OCI-M1 (cell line): ENCODE measurements around the gene SLC35F4.

Experiments
- DNase-seq: peaks from one replicate; lab custom pipeline; 2025; lab: John Stamatoyannopoulos, UW

Gene SLC35F4

DNA sequence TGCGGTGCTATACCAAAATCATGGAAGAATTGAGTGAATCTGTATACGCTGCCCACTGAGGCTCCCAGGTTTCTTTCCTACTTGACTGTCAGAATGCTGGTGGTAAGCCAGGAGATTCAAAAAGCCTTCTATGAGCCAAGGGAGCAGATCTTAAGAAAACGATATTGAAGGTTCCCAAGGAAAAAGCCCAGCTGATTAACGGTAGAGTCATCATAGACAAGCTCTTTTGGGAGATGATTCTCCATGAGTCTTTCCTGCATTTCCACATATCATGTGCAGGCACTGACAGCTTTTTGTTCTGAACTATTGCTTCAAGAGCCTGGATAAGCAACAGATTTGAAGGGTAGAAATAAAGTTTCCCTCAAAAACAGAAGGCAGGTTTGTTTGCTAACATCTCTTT, 17.5 kb downstream of the SLC35F4 start:
- no peak for DNase-seq

DNA sequence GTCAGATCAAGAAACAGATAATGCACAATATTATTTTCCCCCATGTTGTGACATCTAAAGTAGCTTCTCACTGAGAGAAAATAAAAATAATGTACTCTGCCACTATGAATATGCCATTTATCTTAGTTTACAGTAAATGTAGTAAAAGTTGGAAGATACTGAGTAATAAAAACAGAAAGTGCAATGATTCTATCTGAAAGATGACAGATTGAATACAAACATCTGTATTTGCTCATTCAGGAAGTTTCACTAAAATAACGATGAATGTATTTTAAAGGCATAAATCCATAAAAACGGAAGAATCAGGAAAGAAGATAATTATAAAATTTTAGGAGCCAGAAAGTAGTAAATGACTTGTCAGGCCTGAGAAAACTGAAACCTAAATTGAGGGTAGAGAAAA, 18.2 kb downstream of the SLC35F4 start:
- no peak for DNase-seq

DNA sequence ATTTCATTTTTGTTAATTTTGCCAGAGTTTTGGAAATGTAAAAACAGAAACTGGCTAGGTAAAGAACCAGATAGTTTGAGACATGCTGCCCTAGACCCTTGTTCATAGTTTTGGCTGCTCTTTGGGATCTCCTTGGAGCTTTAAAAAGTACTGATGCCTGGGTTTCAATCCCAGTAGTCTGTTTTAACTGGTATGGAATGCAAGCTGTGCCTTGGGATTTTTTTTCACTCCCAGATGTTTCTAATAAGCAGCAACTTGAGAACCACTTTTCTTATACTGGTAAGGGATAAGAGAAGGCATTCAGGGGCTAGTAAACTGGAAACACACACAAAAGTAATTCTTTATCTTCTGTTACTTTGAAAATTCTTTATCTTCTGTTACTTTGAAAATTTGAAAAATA, 18.8 kb downstream of the SLC35F4 start:
- DNase-seq = no peak

DNA sequence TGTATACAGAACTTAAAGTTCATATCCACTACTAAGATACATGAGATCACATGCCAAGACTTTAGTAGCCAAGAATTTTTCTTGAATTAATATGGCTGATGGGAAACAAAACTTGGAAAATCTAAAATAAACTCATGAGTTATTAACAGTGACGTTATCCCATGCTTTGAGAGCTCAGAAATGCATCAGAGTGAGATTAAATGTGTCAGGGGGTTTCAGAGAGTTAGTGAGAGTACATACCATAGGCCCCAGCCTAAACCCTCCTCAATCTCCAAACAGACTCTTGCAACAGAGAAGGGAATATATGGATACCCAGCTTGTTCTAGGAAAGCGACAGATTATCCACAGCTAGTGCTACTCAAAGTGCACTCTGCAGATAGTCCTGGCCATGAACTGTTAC, 19.3 kb downstream of the SLC35F4 start:
- no peak for DNase-seq

DNA sequence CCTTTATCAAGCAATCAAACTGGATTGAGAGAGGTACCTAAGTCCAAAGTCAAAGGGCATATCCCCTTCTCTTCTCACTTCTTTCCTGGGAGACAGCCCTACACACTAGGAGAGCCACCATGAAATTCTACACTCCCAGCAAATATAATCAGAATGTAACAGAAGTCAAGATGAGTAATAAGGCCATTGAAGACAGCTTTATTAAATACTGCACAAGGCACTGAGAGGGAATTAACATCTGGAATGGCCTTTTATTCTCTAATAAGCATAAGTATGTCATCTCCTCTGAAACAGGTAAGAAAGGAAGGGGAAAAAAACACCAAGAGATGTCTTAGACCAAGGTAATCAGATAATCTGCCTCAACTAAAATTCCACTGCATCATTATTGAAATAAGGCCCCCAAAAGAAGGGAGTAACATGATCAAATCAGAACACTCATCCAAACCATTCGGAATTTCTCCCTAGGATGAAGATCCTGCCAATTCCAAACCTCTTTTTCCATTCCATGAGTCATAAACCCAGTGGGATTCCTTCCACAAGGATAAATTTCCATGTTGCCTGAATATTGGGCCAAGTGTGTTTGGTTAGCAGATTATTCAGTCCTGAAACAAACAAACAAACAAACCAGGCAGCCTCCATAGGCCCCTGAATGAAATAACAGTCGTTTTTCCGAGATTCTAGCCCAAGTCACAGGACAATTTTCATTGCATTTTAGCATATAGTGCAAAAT, 19.9 kb downstream of the SLC35F4 start:
- DNase-seq = no peak

DNA sequence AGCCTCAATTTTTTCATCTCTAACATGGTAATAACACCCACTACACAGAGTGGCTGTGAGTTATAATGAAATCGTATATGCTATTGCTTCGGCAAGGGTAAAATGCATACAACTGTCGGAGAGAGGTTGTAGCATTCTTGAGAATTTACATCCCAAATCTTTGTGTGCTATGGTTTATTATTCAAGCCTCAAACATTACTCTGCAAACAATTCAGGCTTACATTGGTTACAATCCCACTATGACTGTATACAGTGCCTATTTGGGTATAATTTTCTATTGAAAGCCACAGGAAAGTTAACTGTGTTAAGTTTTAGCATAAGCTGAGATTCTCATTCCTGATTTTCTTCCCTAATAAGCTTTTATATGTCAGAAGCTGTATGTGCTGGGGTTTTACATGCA, 20.6 kb downstream of the SLC35F4 start:
- DNase-seq = no peak

DNA sequence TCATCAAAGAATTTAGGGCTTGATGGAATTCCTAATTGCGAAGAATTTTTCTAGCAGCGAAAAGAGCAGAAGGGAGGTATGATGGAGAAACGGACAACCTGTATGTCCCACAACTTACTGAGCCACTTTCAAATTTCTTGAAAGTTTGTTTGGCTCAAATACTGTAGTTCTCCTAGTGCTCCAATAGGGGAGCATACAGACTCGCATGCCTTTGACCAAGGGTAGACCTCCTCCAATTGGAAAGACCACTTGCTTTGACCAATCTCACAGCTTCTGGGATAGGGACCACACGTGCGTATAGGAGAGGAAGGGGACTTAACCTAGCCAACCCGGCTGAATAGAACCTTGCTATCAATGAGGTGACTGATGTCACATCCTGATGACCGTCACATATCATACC, 28.6 kb downstream of the SLC35F4 start:
- no peak for DNase-seq

DNA sequence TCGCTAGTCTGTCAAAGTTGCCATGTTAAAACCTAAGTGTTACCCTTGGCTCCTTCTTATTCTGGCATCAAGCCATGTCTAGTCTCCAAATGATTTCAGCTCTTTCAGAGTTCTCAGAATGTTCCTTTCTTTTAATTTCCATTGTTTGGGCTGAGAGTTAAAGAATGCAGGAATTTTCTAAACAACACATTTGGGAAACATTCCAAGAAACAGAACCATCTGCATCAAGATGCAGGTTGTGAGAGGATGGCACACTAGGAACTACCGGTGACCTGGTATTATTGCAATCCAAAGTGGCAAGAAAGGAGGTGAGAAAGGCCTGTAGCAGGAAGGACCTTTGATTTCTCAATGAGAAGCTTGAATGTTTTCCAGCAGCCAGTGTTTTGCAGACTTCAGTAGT, 30.1 kb downstream of the SLC35F4 start:
- no peak for DNase-seq

DNA sequence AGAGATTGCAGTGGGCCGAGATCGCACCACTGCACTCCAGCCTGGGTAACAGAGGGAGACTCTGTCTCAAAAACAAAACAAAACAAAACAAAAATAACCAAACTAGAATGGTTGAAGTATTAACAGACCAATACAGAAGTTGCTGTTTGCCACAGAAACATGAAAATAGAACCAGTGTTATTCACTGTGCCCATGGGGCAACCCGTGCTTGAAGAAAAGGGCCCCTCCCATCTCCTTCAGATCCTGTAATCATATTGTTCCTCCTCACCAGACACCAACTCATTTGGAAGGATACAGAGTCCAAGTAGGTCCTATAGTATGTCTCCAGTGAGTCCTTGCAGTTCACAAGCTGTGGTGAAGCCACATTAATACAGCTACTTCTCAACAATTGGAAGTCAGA, 30.9 kb downstream of the SLC35F4 start:
- DNase-seq = no peak

DNA sequence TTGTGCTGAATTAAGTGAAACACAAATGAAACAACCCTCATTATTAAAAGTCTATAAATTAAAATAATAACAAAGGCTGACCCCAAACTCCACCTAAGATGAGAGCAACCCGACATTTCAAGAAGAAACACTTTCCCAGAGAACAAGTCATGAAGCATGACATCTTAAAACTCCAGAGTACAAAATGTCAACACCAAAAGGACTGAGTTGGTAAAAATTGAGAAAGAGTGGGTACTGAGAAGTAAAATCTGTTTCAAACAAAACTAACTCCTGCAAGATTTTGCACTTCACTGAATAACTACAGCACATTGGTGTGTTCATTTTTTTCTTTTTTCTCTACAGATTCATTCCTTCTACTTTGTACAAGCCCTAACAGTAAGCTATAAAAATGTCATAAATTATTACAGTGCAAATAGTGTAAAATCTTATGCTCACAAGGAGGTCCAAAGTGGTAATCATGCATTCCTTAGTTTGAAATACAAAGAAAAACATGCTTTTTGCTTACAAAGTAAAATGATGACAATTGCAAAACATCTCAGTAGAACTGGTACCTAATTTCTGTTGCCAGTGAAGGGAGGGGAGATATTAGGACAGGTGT, 31.8 kb downstream of the SLC35F4 start:
- DNase-seq = no peak

DNA sequence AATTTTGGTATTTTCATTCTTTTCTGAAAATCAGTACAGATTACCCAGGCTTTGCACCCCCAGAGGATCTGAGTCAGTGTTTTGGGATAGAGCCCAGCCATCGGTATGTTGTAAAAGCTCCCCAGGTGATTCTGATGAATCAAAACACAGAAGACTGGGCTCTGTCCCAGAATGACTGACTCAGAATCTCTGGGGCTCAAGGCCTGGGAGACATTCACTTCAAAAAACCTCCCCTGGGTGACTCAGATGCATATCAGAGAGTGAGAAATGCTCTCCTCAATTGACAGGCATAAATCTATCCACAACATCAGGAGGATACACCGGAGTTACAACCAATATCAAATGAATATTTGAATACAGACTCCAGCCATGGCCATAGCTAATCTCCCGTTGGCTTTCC, 32.6 kb downstream of the SLC35F4 start:
- no peak for DNase-seq

DNA sequence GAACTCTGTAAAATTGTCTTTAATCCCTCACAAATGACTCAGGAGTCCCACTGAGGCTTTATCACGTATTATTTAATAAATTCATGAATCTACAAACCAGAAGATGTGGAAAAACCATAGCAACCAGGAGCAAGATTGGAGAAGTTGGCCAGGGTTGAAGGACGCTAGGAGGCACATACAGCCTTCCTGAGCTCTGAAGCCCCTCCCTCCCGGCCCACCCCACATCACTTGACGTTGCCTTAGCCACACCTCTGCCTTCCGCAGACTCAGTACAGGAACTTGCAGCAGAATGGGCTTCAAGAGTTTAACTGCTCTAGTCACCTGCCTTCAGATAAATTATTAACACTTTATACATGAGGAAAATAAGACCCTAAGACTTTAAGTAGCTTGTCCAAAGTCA, 33.9 kb downstream of the SLC35F4 start:
- peak; percentile 0 for DNase-seq

DNA sequence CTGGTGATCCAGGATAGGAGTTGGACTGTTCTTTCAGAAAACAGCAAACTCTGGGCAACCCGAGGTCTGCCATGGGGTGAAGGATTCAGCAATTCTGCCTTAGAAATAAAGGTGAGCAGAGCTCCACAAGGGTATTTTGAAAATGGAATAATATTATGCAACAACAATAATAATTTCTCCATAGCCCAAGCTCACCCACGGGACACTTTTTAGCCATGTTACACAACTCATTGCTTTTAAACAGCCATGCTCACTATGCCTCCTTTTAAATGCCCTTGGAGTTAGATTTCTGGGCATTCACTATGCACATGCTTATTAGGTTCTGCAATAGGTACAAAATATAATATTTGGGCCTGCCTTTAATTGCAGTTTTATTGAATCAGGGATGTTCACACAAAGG, 37.2 kb downstream of the SLC35F4 start:
- no peak for DNase-seq

DNA sequence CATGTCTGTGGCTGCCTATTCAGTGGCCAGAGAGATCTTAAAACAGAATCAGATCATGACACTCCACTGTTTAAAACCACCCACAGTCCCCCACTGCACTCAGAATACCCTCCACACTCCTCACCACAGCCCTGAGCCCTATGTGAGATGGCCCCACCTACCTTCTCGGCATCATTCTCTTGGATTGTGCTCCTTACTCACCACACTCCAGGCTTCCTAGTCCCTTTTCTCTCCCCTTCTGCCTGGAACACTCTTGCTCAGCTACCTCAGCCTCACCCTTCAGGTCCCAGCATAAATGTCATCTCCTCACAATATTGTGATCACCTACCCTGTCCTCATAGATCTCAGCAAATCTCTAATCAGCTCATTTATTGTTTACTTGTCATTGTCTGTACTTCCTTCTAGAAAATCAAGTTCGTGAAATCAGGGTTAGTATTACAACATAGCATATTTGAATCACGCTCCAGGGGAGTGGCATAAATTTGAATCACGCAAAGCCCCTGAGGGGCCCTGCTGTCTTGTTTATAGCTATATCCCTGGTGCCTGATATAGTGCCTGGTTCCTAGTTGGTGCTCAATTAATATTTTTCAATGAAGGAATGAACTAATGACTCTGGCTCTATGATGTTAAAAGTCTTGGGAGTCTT, 42.8 kb downstream of the SLC35F4 start:
- DNase-seq = no peak

DNA sequence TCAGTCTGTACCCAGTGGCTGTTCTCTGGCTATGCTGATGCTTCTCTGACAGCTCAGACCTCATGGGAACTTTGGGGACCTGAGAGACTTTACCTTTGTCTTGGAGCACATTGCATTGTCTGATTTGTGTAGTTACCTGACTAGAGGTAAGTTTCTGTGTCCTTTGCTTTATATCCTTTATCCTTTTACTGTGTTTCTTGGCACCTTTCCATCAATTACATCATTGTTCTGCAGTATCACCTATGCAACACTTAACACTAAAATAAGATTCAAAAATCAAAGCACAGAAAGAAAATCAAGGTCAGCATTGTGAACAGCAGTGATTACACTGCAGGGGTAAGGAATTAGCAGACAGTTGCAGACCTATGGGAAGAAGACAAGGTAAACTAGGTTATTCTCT, 43.8 kb downstream of the SLC35F4 start:
- no peak for DNase-seq

DNA sequence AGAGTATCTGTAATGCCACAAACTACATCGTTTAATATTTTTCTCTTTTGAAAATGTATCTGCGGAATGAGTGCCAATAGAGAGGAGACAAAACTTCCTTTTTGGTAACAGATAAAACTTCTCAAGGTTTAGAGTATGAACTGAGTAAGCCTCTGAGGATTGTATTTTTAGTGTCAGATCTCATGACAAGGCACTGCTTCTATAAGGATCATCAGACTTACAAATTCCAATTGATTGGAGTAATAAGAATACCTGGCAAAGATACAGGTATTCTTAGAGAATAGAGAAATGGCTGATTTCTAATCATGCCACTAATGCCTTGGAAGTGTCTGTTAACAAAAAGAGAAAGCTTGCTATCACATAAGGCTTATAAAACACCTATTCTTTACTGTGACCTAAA, 45.3 kb downstream of the SLC35F4 start:
- no peak for DNase-seq

DNA sequence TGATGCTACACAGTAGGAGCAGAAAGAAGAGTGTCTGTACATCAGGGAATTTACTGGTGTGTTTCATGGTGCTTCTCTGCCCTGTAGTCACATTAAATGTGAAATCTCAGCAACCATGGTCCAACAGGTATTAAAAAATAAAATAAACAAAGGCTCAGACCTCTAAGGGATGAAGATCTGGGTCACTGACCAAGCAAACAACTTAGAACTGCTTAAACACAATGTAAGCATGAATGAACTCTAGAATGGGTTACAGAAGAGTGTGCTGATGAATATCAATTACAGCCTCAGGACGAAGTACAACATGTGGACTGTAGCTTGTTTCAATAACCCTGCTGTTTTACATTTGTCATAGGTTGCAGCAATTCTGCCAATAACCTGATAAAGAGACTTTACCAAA, 47.4 kb downstream of the SLC35F4 start:
- no peak for DNase-seq

DNA sequence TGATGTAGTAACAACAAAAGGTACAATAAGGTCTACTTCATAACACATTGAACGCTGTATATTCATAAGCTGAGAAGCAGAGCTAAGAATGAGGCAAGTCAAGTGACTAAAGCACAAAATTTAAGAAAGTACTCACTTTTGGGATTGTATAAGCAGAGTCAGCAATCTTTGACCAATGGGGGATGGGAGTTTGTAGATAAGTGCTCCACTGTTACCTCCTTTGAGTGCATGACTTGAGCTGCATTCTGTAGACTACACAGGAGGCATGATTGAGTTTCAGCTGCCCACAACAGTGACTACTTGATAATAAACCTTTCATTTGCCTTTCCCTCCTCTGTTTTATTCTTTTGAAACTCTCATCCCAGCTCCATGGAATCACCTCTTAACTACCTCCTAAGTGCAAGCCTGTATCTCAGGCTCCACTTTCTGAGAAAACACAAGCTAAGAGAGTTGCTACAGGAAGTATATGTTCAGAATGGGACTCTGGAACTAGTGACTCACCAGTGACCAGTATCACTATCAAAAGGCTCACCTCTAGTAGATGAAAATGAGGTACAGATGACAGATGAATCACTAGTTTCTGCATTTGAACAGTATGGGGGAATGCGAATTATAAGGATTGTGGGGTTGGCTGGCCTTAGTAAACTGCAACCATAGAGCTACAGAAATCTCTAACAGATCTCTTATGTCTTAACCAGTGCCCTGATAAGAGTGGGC, 49.2 kb downstream of the SLC35F4 start:
- DNase-seq = no peak

DNA sequence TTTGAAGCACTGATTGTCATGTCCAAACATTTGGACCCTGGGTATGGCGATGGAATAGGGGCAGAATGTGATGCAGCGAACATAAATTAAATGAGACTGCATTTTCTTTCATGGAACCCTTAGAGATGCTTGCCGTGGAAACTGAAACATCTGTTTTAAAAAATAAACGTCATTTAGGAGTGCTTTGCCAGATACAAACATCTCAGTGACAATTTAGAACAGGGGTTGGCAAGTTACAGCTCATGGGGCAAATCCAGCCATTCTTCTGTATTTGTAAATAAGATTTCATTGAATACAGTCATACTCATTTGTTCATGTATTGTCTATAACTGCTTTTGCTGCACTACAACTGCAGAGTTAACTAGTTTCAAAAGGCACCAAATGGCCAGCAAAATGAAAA, 51.2 kb downstream of the SLC35F4 start:
- DNase-seq = no peak

DNA sequence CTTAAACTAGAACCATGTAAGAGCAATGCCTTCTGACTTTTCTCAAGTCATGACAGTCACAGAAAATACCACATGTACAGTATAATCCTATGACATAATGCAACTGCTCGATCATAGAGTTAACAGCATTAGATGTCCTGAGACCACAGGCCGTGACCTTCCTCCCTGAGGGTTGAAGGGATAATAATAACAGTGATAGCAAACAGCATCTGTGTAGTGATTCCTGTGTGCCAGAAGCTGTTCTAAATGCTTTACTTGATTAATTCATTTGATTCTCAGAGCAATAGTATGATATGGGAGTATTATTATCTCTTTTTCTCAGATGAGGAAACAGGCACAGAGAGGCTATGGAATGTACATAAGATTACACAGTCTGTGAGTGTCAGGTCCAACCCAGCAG, 53.2 kb downstream of the SLC35F4 start:
- no peak for DNase-seq

DNA sequence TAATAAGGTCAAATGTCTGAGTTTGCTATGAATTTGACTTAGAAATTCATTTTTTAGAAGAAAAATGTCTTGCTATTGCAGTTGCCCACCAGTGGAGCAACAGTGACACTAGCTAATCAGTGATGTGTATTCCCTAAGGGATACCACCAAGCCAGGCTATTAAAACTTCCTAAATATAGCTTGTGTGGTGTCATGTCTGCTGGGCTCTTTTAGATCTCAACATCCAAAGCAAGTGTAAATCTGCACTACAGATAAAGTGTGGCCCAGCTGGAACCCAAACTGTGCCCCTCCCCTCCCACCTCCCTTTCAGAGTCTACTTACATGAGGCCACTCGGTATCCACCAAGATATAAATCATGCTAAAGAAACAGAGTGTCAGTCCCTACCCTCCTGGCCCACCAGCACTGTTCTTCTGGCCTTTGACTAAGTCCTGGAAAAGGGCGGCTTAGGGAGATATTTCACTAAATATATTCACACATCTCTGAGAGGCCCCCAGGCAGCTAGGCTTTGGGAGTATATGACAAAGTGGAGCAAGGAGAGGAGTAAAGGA, 53.8 kb downstream of the SLC35F4 start:
- no peak for DNase-seq

DNA sequence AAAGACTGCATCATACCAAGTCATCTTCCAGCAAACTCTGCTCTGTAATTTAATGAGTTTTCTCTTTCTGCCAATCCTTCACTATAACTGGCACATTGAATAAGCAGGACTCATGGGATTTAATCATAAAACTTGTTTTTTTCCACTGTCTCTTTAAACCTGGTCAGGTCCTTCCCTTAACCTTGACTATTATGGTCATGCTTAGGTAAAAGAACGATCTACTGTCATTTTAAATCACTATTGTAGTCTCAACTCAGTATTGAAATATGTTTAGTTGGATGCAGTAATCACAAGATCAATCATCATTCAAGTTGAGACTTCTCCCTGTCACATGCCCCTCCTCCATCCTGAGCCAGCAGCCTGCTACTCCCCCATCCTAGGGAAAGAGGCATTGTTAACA, 56.1 kb downstream of the SLC35F4 start:
- no peak for DNase-seq

DNA sequence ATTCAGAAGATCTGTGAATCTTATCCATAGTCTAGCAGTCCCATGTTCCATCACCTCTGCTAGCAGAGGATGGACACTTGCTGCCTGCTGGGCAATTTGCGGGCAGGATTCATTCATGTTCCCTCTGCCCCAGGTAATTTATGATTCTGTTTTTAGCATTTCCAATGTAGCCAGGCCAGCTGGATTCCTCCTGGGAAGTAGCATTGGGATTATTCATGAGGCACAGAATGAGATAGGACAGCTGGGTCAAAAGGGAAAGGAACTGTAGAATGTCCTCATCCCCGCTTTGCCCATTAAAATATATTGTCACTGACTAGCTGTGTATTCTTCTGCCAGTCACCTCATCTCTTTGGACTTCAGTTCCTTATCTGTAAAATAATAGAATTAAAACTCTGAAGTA, 68.7 kb downstream of the SLC35F4 start:
- no peak for DNase-seq
